ENCODE results near the gene CBX8. TPM values are rescaled to one million over a fixed set of nuclear protein-coding genes. Genes with fewer than 3 reads are reported as not detected.

CBX8 gene
- total and polyA plus RNA-seq, 2 of the 8 experiments (the other 6 are each of a cell fraction or from before 2014, with no cell fraction given): 0.09 to 2.1 TPM

GRCh38 chr17:79842136-79842655 is 45.3 kb upstream of the CBX8 start:
- WGBS, 2 experiments (ENCODE audit: extremely low coverage in 1 of 2, insufficient coverage in 1 of 2, insufficient read length in 1 of 2, insufficient replicate concordance in 2 of 2, low coverage in 1 of 2, low lambda C conversion rate in 2 of 2, missing lambda C conversion rate in 1 of 2): 8% methylated on average over 14 of the region's 20 CpGs; no CpG with 5 or more reads in 1 of the 2 experiments
- Histone ChIP-seq H3K79me1 (ENCODE audit: low read depth, low read length) (no peaks in the 10 kb centered on the region), H3K36me3 (ENCODE audit: control insufficient read depth in 2 of 4, insufficient read depth in 4 of 4, low read length in 3 of 4) (peaks cover 0 to 16% (median 0%) of the 10 kb centered on the region in 4 experiments; a peak in 1 of 8 replicates), H3K27ac (ENCODE audit: low read depth, low read length) (no peak overlapping the region), H3K56ac (replicated peaks; ENCODE audit: insufficient read length, low read depth, low read length) (no peak overlapping the region), H2BK15ac (ENCODE audit: low read length) (no peak overlapping the region; the same call in 1 of the 2 replicates), H2BK120ac (replicated peaks; ENCODE audit: low read depth, low read length) (no peak overlapping the region), H3K9me3 (ENCODE audit: insufficient read depth in 2 of 2, low read depth in 1 of 2, low read length in 1 of 2) (peaks cover 0 to 8% of the 10 kb centered on the region in 2 experiments; a peak in 2 of 4 replicates), H2AK5ac (ENCODE audit: low read depth, low read length) (no peak overlapping the region), H3K4ac (replicated peaks; ENCODE audit: insufficient read length, low read depth, low read length) (no peak overlapping the region), H2BK12ac (ENCODE audit: low read depth, low read length) (peak overlapping the region; percentile 50; the same call in 1 of the 2 replicates), H3K14ac (ENCODE audit: insufficient read length) (no peak overlapping the region), H4K8ac (ENCODE audit: extremely low read depth, insufficient read depth, low read length) (no peak overlapping the region), H3K23me2 (ENCODE audit: low read depth, low read length) (peaks cover 10% of the 10 kb centered on the region; the same call in 1 of the 2 replicates), H3K4me1 (replicated peaks in 1 of 4; ENCODE audit: control insufficient read depth in 3 of 4, insufficient read depth in 4 of 4, low read length in 3 of 4) (peaks cover 3 to 33% (median 20%) of the 10 kb centered on the region in 4 experiments; a peak in 6 of 7 replicates), H3K27me3 (replicated peaks in 1 of 4; ENCODE audit: control insufficient read depth in 3 of 4, extremely low read depth in 1 of 4, insufficient read depth in 3 of 4, low read length in 3 of 4) (peaks cover 63 to 78% (median 74%) of the 10 kb centered on the region in 4 experiments), H2BK20ac (ENCODE audit: low read length) (no peak overlapping the region), H4K91ac (replicated peaks; ENCODE audit: insufficient read length, low read length) (no peak overlapping the region), H3K4me3 (ENCODE audit: extremely low read depth in 1 of 4, insufficient read depth in 2 of 4, low read depth in 3 of 4, low read length in 4 of 4) (peak overlapping the region in 1 of 4 experiments; percentile 60; a peak in 3 of 8 replicates), H4K20me1 (replicated peaks in 1 of 2; ENCODE audit: control insufficient read depth in 1 of 2, insufficient read depth in 2 of 2, low read length in 2 of 2) (peaks cover 6 to 8% of the 10 kb centered on the region in 2 experiments), H2AFZ (ENCODE audit: low read length) (no peak overlapping the region), H3K9ac (replicated peaks in 1 of 4; ENCODE audit: extremely low read depth in 1 of 4, low read depth in 3 of 4, low read length in 3 of 4) (no peak overlapping the region), H3K23ac (ENCODE audit: insufficient read length) (no peak overlapping the region), H3K4me2 (ENCODE audit: insufficient read depth in 1 of 2, low read depth in 2 of 2, low read length in 2 of 2) (peak overlapping the region; percentile 55 to 77; a peak in 3 of 4 replicates), H2BK5ac (ENCODE audit: low read depth, low read length) (no peak overlapping the region), H3K18ac (ENCODE audit: extremely low read depth, low read length) (no peak overlapping the region), H4K5ac (ENCODE audit: insufficient read length, low read depth, low read length) (no peak overlapping the region), H3K79me2 (ENCODE audit: control insufficient read depth in 1 of 2, insufficient read depth in 2 of 2, low read length in 2 of 2) (no peaks in the 10 kb centered on the region)
- DNase-seq (ENCODE audit: low read depth in 1 of 2, low spot score in 2 of 2): peak in 1 of 2 experiments; percentile 71
- ChIA-PET POLR2A (ENCODE audit: partially characterized antibody) (interaction anchor here (0.9 to 7.6 kb wide), 11 partner anchors 9 to 152 kb away, joined by 3 to 111 read pairs (median 4); partner anchors contain the start of gene CBX8), CTCF (ENCODE audit: partially characterized antibody) (interaction anchor here (0.9 to 11.6 kb wide), 19 partner anchors 8 to 133 kb away, joined by 3 to 181 read pairs (median 8); no protein-coding TSS in a partner anchor)
- FAIRE-seq: no peak
- no peak; the same call in 1 of the 2 replicates for TF ChIP-seq CBX8 (IDR thresholded peaks at IDR 0.05; ENCODE audit: borderline replicate concordance, low read depth, low read length)
- no peak for TF ChIP-seq EP300 (IDR thresholded peaks at IDR 0.05; ENCODE audit: borderline replicate concordance in 1 of 2, low read depth in 2 of 2, low read length in 2 of 2)
- no peak for TF ChIP-seq POLR2A (IDR thresholded peaks at IDR 0.05; ENCODE audit: control extremely low read depth in 1 of 2, low read depth in 2 of 2, low read length in 2 of 2)
- TF ChIP-seq SUZ12 (IDR thresholded peaks at IDR 0.05; ENCODE audit: low read length): peak; percentile 34; the same call in 1 of the 2 replicates
- no peak for TF ChIP-seq SAP30 (IDR thresholded peaks at IDR 0.05; ENCODE audit: insufficient read depth, insufficient replicate concordance, low read length)

Measured in H1 (cell line).